OCI-M1 (cell line): ENCODE measurements around the gene ASPRV1.
A peak's percentile ranks its signal among the peaks of the same experiment; 100 is the strongest.

Source experiments
- DNase-seq: peaks from one replicate; lab custom pipeline; 2025; lab: John Stamatoyannopoulos, UW

ASPRV1 gene

DNA sequence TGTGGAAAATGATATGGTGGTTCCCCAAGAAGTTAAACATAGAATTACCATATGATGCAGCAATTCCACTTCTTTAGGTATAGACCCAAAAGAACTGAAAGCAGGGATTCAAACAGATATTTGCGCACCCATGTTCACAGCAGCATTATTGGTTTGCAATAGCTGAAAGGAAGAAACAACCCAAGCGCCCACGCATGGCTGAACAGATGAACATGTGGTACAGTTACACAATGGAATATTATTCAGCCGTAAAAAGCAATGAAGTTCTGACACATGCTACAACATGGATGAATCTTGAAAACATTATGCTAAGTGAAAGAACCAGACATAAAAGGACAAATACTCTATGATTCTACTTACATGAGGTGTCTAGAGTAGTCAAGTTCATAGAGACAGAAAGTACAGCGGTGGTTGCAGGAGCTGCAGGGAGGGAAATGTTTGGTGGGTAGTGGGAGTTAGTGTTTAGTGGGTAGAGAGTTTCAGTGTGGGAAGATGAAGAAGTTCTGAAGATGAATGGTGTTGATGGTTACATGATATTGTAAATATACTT is 26.7 kb upstream of the ASPRV1 start:
- DNase-seq = no peak

DNA sequence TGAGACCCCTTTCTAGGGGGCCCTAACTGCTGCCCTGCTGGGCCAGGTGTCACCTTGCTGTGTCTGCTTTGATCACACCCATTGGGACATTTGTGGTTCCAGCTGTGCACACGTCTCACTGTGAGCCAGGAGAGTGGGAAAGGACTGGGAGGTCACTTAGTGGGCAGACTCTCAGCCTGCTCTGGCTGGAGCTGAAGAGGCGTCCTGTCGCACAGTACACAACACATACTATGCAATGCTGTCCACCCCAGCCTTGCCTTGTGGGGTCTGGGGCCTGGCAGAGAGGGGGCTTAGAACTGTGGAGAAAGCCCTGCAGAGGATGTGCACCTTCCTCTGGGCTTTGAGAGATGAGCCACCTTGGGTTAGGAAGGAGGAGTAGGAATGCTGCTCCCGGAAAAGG is 25.3 kb upstream of the ASPRV1 start:
- DNase-seq = no peak

DNA sequence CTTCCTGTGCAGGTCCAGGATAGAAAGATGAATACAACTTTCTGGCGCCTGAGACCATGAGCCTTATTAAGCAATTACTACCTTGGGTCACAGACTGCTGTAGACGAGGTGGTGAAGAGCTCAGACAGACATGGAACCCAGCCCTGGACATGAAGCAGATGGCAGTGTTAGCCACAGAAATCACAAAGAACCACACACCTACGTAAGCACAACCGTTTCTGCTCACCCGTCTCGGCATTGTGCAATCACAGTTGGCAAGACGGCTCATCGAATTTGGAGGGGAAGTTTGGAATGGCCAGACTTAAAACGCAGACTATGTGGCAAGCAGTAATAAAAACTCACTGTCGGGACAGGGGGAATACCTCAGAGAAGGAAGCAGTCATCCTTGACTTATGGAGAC is 24.3 kb upstream of the ASPRV1 start:
- no peak for DNase-seq

DNA sequence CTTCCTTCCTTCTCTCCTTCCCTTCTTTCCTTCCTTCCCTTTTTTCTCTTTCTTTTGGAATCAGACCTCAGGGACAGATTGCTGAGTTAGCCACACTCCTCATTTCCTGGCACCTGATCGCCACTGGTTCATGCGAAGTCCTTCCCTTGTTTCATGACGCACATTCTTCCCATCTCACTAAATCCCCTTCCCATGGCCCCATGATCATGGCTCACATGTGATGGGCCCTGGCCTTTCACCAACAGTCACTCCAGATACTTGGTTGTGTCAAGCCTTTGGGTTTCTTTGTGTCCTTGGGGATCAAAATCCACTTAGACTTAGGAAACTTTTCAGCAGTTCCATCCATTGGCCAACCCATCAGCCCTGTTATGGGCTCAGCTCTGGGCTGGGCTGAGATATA is 23.8 kb upstream of the ASPRV1 start:
- no peak for DNase-seq

DNA sequence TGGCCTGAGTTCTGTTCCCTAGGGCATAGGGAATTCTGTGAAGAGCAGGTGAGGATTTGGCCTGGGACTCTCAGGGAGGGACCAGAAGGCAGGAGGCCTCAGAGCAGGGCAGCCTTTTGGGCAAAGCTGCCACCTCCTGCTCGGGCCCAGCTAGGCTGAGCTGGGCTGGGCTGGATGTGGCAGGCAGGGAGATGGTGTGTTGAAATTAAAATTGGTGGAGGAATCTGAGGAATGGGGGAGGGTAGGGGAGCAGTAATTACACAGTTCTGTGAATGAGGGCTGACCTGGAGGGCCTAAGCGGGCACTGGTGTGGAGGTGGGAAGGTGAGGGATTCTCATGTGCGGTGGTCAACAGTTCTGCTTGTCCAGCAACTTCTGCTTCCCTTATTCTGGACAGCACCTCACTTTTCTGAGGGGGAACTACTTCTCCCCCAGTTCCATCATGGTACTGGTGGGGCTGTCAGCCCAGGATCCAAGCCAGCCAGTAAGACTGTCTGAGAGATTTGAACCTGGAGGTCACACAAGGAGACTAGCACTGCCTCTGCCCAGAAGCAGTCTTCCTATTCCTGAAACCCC is 22.0 kb upstream of the ASPRV1 start:
- no peak for DNase-seq

DNA sequence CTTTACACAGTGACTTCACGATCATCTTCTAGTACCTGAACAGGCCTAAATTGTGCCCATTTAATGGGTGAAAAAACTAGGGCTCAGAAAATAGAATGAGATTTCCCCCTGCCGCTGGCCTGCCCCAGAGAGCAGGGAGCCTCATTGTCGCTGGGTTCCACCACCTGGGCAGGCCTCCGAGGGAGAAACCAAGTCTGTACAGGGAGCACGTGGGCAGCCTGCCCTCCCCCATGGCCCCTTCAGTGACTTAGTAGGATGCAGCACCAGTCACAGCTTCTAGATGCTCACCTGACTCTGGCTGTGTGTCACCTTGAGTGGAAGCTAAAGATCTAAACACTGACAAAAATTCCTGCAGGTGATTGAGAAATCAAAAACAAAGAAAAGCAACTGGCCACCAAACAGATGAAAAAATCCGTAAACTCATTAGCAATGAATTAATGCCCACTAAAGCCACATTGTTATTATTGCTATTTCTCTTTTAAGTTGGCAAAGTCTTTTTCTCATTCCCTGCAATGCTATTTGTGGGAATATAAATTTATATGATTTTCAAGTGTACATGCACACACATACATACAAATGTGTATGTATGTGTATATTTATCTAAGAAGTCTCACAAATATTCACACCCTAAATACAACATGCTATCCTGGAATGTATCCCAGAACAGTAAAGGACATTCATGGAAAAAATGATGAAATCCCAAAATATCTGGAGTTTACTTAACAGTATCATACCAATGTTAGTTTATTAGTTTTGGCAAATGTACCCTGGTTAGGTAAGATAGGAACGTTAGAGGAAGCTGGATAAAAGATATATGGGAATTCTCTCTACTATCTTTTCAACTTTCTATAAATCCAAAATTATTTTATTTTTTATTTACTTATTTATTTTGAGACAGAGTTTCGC is 18.7 kb upstream of the ASPRV1 start:
- DNase-seq = no peak

DNA sequence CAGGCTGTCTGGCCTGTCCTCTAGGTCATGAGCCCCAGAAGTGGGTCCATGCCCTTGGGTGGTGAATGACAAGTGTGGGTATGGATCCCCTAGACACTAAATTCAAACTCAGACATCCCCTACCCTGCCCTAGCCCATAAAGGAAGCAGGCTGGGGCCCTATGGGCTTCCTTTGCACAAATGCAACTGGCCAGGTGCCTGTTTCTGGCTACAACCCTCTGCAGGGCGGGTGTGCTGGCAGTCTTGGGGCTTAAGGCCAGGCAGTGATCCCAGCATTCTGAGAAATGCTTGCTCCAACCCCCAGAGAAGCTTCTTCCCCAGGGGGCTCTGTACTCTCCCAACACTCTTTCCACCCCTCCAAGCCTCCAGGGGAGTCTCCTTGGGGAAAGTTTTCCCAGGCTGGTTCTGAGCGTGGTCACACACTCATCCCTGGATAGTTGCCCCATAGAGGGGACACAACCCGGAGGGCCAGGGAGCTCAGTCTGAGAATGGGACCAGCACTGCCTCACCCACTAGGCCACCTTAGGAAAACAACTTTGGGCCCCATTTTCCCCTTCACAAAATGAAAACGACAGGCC is 16.6 kb upstream of the ASPRV1 start:
- DNase-seq = peak; percentile 50

DNA sequence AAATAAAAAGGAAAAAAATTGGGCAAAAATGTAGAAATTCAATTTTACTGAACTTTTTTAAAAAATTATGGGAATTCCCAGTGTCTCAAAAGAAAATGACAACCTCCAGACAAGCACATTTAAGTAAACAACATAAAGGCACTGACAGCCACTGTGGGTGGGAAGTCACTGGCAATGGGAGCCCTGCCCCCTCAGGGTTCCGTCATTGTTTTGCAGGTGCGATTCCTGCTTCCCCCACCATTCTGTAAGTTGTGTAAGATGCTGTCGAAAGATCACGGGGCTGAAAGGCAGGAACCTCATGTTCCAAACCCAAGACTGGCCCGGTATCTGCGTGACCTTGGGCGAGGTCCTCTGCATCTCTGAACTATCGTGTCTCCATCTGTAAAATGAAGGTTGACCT is 15.8 kb upstream of the ASPRV1 start:
- no peak for DNase-seq

DNA sequence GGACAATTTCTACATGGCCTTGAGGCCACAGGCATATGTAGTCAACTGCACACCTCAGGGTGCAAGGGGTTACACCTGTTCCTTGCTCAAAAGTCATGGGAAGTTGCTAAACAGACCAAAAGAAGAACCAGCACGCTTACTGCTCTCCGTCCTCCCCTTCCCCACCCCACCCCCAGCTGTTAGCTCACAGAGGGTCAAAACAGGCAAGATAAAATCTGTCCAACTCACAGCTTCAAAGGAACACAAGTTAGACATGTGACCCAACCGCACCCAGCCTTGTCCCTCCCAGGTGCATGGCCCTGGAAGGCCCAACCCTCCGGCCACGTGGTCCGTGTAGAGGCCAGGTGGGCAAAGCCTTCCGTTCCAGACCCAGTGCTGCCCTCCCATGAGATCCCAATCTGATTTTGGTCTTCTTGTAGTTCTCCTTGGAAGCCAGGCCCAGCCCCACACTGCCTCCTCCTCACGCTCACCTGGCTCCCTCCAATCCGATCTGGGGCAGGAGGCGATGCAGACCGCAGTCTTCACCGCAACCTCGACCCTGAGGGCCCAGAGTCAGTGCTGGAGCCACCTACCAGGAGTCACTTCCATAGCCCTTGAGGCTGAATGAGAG is 14.5 kb upstream of the ASPRV1 start:
- peak; percentile 85 for DNase-seq

DNA sequence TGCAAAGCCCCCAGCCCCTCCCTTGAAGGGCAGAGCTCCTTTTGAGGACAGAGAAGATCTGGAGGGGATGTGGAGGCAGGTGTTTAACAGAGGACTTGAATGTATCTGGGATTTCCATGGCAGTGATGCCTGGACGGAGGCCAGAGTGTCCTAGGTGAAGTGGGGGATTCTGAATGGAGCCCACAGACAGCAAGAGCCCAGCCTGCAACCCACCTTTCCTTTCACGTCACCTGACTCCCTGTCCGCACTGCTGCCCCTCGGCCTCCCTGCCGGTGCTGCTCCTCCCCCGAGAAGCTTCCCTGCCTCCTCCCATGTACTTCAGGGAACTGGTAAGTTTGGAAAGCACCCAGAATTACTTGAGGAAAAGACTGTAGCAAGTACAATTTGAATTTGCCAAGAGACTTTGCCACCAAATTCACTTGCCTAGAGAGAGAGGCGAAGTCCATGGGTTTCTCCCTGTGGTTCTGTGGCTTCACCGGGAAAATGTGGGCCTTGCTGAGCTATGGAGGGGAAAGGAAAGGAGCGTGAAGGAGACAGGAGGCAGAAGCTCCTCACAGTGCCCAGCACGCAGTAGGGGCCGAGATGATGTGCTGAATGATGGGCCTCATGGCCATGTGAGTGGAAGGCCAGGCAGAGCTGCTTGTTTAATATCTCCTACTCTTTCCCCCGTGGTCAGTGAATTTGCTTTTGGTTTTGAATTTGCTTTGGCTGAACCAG is 13.9 kb upstream of the ASPRV1 start:
- no peak for DNase-seq

DNA sequence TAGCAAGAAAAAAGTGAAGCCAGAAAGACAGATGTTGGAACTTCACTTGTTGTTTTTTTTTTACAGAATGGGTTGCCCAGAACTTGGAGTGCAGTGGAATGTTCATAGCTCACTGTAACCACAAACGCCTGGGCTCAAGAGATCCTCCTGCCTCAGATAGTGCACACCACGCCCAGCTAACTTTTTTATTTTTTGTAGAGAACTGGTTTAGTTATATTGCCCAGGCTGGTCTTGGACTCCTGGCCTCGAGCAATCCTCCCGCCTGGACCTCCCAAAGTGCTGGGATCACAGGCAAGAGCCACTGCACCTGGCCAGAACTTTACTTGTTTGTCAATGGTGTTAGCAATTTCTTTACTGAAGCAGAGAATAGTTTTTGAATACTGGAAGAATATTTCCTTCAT is 11.9 kb upstream of the ASPRV1 start:
- peak; percentile 89 for DNase-seq

DNA sequence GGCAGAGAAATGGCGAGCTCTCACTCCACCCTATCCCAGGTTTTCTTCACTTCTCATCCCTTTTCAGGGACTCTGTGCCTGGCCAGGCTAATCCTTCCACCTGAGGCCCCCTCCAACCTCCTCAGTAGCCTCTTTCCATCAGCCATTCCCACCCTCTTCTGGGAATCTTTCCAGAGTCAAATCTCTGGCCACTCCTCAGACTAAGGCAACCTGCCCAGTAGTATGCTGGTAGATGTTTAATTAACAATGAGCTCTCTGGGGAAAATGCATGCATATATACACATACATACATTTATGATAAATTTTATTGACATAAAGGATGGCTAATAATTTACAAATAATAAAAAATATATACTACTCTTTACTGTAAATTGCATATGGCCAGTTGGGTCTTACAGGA is 11.4 kb upstream of the ASPRV1 start:
- DNase-seq = no peak

DNA sequence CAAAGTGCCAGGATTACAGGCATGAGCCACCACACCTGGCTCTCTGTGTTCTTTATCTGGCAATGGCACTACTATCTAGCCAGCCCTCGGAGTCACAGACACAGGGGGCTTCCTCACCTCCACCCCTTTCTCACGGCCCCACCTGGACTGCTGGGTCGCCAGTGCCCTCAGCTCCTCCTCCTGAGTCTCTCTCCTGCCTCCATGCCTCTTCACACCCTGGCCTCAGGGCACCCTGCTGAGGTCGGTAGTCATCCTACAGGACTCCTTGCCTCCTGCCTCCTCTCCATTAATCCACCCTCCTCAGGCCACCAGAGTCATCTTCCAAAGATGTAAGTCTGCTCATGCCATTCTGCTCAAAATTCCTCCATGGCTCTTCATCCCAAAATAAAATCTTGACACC is 8.6 kb upstream of the ASPRV1 start:
- no peak for DNase-seq

DNA sequence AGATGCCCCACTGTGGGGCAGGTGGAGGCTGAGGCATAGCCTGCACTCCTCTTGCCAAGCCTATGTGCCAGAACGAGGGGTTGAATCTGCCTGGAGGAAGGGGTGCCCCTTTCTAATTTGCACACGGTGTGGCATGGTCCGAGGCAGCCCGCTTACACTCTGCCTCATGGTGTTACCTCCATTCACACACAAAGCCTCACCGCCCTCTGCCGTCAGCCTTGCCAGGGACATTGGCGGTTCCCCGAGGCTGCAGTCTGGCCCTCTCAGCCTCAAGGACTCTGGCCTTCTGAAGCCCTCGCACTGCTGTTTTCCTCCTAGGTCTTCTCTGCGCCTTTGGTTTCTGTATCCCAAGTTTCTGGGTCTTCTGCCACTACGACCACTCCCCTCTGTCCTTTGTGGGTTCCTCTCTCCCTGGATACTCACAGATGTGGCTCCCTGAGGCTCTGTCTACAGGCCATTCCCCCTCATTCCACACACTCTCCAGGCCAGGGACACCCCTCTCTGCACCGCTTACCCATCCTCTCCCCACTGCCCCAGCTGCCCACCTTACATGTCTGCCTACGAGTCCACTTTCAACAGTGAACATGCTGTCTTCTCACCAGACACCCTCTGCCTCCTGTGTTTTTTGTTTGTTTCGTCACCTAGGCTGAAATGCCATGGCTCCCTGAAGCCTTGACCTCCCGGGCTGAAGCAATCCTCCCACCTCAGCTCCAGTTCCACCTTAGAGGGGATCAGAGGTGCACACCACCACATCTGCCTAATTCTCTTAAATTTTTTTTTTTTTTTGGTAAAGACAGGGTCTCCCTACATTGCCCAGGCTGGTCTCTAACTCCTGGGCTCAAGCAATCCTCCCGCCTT is 7.9 kb upstream of the ASPRV1 start:
- DNase-seq = no peak

DNA sequence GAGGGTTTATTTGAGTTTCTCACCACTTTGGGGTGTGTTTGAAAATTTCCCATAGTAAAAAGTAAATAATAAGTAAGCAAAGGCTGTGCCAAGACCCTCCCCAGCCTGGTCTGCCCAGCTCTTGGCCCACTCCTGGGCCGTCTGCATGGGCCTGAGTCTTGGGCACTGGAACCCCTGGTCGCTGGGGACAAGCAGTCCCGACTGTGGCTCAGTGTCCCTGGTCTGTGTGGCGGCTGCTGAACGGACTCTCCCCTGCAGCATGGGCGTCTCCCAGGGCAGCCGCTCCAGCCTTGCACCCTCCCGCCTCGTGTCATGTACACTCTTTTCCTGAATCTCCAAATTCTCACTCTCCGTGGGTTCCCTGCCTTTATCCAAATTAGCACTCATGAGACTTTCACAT is 7.2 kb upstream of the ASPRV1 start:
- no peak for DNase-seq

DNA sequence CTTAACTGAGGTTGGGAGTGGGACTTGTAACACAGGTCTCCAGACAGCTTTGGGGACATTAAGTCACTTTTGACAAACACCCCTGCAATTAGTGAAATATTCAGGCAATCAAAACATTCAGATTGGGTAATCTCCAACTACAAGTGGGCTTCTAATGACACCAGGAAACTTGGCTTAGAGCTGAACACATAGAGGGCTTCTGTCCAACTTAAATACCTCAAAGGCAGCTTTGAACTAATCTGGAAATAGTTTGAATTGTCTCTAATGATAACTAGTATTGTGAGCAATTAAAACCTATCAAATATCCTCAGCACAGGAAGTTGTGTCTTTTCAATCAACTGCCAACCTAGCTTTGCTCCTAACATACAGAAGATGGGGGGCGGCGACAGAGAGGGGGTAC is 5.1 kb upstream of the ASPRV1 start:
- DNase-seq = no peak

DNA sequence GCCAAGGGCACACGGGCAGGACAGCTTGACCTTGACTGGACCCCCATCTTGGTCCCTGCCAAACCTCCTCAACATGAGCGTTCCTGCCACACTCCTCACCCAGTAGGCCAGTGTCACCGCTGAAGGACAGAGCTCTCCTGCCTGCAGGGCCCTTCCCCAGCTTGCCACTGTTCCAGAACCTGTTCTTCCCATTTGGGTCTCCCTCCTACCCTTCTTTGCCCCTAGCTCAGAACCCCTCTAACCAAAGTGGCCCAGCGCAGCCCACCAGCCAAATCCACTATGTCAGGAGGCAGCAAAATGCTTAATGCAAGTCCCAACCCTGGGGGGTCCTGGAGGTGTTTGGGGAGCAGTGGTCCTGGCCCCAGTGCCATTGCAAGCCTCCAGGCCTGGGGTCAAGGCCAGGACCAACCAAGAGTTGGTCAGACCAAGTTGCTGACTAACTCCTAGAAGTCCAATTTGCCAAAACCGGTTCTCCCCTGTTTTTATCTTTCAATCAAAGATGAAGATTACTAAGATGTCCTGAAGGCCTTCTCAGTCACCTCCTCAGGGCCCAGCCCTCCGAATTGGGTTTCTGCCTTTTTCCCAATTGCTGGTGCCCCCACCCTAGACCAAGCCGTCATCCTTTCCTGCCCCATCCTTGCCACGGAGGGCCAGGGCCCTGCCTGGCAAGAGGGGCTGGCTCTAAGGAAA is 4.5 kb upstream of the ASPRV1 start:
- DNase-seq = no peak

DNA sequence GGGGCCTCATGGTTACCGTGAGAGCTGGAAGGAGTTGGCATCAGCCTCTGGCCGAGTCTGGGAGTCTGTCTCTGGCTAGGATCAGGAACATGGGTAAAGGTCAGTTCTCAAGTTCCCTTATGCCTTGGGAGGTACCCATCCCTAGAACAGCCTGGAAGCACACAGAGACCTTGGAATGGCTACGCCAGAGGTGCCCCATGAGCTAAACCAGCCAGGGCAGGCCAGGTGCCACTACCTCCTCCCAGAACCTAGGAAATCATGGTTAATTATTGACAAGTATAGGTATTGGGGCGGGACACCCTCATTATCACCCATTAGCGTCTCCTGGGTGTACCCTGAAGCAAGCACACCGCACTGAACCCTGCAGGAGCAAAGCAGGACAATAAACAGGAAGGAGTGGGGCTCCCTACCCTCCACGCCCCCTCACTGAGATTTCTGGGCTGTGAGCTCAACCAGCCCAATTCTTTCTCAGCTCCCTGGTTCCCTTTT is 3.0 kb upstream of the ASPRV1 start:
- DNase-seq = no peak

DNA sequence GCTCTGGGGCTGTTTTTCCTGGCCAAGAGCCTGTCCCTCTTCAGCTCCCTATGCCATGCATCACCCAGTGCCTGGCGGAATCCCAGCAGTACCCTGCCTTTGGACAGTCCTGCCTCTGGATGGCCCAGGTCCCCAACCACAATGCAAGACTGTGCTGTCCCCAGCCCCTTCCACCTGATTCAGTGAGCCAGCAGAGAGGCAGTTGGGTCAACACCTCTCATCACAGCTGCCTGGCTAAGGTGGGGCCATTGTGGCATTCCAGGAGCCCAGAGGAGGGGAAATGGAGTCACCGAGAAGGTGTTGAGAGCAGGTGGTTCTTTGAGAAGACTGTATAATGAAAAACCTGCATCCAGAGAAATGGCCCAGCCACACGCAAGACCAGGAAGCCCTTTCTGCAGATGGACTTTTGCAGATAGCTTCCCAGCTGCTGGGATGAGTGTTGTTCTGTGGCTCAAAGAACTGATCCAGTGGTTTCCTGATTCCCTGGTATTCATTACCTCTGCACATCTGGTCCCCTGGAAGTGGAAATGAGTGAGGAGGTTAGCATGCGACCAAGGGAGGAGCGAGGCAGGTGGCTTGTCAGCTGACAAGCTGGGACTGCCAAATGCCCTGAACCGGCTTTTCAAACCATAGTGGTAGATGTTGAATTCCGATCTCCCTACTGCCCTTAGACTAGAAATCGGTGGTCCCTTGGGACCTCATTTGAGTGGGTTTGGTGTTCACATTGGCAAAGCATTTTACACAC is 1.7 kb upstream of the ASPRV1 start:
- DNase-seq = no peak

DNA sequence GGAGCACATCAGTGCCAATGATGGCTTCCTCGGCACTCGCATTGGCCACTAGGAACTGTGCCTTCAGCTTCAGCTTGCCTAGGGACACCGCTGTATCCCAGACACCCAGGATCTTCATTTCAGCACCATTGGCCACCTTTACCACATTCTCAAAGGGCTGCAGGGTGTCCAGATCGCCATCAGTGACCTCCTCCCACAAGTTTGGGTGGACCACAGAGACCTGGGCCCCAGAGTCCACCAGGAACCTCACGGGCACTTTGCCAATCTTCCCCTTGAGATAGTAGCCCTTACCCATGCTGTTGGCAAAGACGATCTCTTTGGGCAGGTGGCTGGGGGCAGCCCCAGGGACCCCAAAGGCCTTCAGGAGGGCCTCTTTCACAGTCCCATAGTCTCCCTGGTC is 610 bp downstream of the ASPRV1 start:
- no peak for DNase-seq
